Right forelimb (tissue), 1 donor: Measurements from ENCODE around the gene FAM187B.
"Not testable (repeated sequence)": the region's sequence is repeated elsewhere in the genome, so short reads cannot be mapped to it uniquely, and the experiment has no call there.

ENCODE experiments used
- DNase-seq: peaks from one replicate; pipeline ENCODE4 v3.0.0-alpha.2; 2018

The FAM187B gene

DNA sequence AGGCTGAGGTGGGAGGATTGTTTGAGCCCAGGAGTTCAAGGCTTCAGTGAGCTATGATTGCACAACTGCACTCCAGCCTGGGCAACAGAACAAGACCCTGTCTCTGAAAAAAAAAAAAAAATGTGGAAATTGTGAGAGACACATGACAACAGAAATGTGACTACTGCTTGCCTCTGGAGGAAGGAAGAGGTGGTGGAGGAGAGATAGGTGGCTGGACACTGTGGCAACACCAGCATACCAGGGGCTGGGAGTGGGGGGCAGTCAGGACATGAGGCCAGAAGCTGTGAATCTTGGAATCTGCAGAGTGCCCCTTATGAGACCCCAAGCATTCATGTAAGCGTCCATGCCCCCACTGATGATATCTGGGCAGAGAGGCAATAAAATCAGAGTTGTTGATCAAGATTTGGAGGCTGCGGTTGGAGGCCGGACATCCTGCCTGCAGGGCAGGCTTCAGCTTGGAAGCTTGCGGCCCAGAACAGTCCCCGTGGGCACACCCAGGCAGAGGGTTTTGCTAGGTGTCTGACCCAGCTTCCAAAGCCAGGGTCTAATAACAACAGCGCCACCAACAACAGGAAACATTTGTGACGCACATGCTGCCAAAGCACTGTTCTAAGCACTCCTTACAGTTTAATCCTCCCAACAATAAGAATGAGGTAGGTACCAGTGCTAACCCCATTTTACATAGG is 16.9 kb downstream of the FAM187B start:
- DNase-seq, result no peak

DNA sequence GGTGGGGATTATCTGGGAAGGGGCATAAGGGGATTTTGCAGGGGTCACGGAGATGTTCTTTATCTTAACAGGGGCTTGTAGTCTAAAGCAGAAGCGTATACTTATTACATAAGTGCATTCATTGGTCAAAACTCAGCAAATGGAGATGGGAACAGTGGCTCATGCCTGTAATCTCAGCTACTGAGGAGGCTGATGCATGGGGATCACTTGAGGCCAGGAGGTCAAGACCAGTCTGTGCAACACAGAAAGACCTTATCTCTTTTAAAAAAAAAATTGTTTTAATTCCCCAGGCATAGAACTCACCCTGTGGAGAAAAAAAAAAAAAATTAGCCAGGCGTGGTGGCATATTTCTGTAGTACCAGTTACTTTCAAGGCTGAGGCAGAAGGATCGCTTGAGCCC is 18.9 kb downstream of the FAM187B start:
- DNase-seq, result no peak

GRCh38 chr19:35208121-35208520 is 20.4 kb downstream of the FAM187B start:
- no peak for DNase-seq

DNA sequence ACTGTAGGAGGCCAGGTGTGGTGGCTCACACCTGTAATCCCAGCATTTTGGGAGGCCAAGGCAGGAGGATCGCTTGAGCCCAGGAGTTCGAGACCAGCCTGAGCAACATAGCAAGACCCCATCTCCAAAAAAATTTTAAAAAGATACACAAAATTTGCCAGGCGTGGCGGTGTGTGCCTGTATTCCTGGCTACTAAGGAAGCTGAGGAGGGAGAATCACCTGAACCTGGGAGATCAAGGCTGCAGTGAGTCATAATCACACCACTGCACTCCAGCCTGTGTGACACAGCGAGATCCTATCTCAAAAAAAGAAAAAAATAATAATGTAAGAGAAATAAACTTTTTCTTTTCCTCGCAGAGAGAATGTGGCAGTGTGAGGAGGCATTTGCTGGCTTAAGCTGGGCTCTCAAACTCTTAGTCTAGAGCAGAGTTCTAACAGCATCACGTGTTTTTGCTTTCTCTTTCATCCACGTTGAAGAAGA is 21.1 kb downstream of the FAM187B start:
- DNase-seq, result no peak

DNA sequence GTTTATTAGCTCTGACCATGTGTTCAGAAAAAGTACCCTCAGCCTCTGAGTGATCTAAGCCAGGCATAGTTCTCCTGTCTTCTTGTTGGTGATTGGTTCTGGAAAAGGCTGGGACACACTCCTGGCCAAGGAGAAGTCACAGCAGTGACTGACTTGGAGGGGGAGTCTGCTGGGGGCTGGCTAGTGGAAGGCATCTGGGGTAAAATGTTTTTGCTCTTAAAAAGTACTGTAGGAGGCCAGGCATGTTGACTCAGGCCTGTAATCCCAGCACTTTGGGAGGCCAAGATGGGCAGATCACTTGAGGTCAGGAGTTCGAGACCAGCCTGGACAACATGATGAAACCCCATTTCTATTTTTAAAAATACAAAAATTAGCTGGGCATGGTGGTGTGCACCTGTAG is 21.7 kb downstream of the FAM187B start:
- DNase-seq, result no peak

DNA sequence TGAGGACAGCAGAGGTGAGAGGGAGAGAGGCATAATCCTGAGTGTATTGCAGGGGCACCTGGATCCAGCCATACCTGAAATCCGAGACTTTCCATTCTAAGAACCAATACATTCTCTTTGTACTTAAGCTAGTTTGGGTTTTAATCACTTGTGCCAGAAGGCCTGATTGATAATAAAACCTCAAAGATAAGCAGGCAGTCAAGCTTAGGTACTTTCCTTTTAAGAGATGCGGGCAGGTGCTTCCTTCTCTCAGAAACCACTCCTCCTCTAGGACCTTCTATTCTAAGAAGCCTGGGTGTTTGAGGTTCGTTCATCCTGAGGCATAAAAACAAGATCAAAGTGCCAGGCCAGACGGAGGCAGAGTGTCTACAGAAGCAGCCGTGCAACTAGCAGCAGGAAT is 22.2 kb downstream of the FAM187B start:
- DNase-seq, result no peak

DNA sequence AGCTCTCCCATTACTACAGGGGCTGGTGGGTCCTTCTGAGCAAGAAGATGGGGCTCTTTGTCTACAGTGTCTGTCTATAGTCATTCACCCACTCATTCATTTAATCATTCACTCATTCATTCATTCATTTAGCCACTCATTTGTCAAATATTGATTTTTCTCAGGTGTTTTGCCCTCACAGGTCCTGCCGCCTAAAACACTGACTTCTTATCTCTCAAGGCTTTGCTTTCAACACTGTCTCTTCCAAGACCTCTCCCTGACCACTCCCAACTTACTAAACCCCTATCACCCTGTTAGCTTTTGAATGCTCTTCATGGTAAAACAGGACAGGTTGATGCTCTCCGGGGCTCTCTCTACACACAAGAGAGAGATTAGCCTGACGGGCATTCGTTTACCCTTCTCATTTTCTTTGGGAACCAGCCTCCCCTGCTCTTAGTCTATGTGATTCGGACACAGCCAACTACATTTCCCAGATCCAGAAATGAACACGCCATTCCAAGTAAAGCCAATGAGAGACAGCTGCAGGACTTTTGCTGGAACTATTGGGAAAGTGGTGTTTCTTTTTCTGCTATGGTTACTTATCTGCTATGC is 22.7 kb downstream of the FAM187B start:
- no peak for DNase-seq

DNA sequence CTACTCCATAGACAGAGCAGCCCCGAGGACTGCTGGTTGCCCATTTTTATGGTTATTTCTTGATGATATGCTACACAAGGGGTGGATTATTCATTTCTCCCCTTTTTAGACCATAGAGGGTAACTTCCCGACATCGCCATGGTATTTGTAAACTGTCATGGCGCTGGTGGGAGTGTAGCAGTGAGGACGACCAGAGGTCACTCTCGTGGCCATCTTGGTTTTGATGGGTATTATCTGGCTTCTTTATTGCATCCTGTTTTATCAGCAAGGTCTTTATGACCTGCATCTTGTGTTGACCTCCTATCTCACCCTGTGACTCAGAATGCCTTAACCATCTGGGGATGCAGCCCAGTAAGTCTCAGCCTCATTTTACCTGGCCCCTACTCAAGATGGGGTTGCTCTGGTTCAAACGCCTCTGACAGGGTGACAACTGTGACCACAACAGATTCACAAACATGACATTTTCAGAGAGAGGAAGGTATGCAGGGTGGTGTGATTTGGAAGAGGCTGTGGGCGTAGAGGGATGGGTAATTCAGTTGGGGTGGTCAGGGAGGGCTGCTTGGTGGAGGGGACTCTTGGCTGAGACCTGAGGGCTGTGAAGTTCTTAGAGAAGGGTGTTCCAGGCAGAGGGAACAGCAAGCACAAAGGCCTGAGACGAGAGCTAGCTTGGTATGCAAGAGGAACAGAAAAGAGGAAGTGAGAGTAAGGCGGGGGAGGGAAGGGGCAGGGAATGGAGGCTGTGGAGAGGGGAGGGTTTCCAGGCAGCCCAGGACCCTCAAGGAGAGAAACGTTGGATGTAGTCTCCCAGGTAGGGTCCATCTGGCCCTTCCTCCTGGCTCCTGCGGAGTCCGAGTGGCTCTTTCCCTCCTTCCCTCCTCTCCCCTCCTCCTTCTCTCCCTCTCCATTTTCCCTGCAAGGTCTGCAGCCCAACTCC is 23.5 kb downstream of the FAM187B start:
- DNase-seq, result no peak

- no peak for DNase-seq
Measured at GRCh38 chr19:35202722-35203688, 25.5 kb downstream of the FAM187B start.

DNA sequence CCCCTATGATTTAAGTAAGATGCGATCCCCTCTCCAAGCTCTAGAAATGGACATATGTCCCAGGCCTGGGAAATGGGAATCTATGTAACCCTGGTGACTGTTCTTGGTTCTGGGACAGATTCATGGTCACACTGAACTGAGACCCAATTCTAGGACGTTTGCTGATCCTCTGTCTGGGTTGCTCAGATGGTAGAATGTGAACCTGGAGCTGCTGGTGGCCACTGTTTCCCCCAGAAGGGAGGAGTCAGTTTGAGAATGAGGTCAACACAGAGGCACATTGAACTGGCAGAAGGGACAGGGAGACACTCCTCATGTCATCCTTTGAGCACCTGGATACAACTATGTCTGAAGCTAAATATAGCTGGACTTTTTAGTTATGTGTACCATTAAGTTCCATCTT is 29.1 kb downstream of the FAM187B start:
- no peak for DNase-seq

- not testable (repeated sequence) for DNase-seq
Measured at GRCh38 chr19:35196861-35197260, 31.7 kb downstream of the FAM187B start.

DNA sequence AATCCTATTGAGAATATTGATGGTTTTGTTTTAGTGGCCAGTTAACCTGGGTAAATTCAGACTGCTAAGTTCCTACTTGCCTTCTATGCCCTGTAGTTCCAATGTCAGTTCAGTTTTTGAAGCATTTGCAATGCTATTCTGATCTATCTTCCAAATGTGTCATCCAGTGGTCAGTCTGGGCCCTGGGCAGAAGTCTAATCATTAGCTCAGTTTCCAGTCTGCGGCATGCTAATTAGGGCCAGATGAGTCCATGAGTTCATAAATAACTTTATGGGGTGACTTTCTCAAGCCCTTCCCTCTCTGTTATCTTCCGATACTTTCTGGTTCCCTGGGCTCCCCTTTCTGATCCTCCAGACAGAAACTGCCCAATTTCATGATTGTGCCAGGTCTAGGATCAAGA is 32.7 kb downstream of the FAM187B start:
- no peak for DNase-seq

DNA sequence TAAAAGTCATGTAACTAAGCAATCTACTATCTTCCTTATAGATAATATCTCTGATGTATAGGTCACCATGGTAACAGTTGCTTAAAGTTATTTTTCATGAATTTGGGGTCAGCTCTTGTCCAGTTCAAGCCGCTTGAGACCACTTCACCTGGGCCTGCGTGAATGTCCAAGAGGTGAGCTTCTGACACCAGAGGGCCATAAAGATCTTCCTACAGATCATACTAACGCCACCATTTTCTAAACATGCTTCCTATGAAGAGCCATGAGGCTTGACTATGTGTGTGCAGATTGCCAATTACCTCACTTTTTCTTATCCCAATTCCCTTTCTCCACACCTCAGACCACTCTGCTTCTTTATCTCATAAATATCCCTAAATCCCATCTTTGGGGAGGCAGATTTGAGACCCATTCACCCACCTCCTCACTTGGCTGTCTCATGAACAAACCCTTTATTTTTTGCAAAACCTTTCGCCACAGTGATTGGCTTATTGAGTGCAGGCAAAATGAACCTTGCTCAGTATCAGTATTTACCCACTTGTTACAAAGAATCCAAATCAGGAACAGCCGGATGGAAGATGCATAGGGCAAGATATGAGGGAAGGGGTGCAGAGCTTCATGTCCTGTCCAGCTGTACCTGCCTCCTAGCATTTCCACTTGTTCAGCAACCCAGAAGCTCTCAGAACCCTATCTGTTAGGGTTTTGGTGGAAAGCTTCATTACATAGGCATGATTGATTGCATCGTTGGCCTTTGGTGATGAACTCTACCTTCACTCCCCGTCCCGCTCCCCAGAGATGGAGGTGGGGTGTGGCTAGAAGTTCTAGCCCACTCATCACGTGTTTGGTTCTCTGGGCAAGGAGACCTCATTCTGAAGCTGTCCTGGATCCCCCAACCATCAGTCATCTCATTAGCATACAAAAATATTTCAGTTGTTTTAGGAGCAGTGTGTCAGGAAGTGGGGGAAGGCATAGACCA is 34.2 kb downstream of the FAM187B start:
- no peak for DNase-seq

DNA sequence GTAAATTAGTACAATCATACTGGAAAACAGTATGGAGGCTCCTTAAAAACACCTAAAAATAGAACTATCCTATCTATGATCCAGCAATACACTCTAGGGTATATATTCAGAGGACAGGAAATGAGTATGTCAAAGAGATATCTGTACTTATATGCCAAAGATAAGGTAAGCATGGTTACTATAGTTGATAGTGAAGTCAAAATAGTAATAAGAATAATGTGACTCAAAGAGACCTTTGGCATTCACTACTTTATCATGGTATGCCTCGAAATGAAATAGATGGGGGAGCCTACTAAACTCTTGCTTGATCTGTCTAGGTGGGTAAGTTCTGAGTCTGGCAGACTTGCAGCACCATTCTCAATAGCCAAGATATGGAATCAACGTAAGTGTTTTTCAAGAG is 43.7 kb downstream of the FAM187B start:
- DNase-seq, result no peak

DNA sequence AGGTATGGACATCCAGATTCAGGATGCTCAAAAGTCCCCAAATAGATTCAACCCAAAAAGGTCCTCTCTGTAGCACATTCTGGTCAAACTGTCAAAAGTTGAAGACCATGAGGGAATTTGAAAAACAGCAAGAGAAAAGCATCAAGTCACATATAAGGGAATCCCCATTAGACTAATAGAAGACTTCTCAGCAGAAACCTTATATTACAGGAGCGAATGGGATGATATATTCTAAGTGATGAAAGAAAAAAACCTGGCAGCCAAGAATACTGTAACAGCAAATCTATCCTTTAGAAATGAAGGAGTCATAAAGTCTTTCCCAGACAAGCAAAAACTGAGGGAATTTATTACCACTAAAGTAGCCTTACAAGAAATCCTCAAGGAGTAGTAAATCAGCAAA is 44.3 kb downstream of the FAM187B start:
- DNase-seq, result no peak

DNA sequence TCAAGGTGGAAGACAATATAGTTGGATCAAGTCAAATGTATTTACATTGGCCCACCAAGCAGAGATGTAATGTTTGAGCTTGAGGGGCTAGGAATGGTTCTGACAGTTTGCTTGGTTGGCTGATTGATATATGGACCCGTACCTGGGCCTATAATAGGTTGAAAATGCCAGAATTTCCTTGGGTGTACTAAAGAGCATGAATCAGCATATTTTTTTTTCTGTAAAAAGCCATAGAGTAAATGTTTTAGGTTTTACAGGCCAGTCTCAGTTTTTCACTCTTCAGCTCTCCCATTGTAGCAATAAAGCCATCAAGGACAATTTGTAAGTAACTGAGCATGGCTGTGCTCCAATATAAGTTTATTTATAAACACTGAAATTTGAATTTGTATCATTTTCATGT is 47.2 kb downstream of the FAM187B start:
- DNase-seq, result no peak

- DNase-seq, result no peak
Measured at GRCh38 chr19:35179830-35180229, 48.7 kb downstream of the FAM187B start.

DNA sequence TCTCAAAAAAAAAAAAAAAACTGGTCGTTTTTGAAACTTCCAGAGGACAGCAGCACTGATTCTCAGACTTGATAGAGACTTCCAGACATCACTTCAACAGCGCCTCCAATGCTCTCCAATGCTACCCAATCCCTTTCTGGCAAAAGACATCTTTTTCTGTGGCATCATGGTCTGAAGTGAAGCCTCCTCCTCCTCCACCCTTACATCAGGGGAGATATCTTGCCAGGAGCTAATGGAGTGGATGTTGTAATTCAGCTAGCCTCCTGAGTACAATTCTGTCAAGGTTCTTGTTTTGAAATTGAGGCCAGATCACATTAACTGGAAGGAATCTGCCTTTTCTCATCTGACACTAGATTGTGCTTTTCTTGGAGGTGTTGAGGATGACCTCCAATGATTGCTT is 49.8 kb downstream of the FAM187B start:
- DNase-seq, result no peak

DNA sequence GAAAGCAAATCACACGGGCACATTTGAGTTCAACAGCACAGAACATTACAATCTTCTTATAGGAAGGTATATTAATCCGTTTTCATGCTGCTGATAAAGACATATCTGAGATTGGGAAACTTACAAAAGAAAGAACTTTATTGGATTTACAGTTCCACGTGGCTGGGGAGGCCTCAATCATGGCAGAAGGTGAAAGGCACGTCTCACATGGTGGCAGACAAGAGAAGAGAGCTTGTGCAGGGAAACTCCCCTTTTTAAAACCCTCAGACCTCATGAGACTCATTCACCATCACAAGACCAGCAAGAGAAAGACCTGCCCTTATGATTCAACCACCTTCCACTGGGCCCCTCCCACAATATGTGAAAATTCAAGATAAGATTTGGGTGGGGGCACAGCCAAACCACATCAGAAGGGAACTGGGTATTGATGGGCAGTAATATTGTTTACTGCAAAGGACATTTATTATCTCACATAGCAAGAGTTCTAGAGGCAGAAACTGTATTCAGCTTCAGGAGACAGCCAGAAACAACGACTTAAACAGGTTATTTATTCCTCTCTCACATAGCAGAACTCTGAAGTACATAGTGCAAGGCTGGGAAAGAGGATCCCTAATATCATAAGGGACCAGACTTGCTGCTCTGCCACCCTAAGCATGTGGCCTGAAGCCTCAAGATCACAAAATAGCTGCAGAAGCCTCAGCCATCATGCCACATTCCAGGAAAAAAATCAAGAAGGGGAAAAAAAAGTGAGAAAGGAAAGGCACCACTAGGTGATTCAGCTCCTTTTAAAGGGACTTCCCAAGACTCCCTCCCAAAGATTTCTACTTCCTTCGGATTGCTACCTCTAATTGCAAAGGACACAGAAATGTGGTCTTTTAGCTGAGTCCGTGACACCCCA is 50.9 kb downstream of the FAM187B start:
- no peak for DNase-seq

GRCh38 chr19:35176181-35176570 is 52.4 kb downstream of the FAM187B start:
- no peak for DNase-seq
